T47D (cell line): ENCODE results near the gene ISM1.

Experiments used
- DNase-seq, 2 experiments: peaks; one replicate each; pipeline versions ENCODE4 v3.0.0 to v3.0.0-alpha.2; 2011 to 2012; ENCODE audit warnings: low read depth in 1 of 2, low spot score in 1 of 2
- JUND ChIP-seq: IDR thresholded peaks from 2 replicates; pipeline ENCODE4 v1.6.1; 2012; ENCODE audit warnings: low read depth
- in situ Hi-C: cut with HindIII; loops from 2 replicates; pipeline ENCODE4 v1.10.0; 2016; ENCODE audit warnings: low sequenced_read_pairs, low pct_unique_long_range_greater_than_20kb

Gene ISM1

GRCh38 chr20:13283869-13284829, 63.1 kb downstream of the ISM1 start:
- in situ Hi-C loops, result no loop called here

GRCh38 chr20:13284830-13285229, 63.8 kb downstream of the ISM1 start:
- TF ChIP-seq JUND, result no peak
- peak in 1 of 2 experiments; percentile 51 for DNase-seq
- in situ Hi-C loops, result no loop called here

More at GRCh38 chr20:13283869-13284829, 63.1 kb downstream of the ISM1 start:
- TF ChIP-seq JUND, result no peak
- no peak for DNase-seq

GRCh38 chr20:13285408-13285807, 64.3 kb downstream of the ISM1 start:
- peak in 1 of 2 experiments; percentile 34 for DNase-seq
- no peak for TF ChIP-seq JUND
- in situ Hi-C loops, result no loop called here

- in situ Hi-C loops, result no loop called here
- no peak for TF ChIP-seq JUND
- DNase-seq, result no peak
Observed at GRCh38 chr20:13286052-13286451, 65.0 kb downstream of the ISM1 start.

- TF ChIP-seq JUND, result peak; percentile 53; the same call in 1 of the 2 replicates
- in situ Hi-C loops, result no loop called here
- peak; percentile 41 to 93 for DNase-seq
Observed at GRCh38 chr20:13286607-13287006, 65.5 kb downstream of the ISM1 start.

- no peak for DNase-seq
- in situ Hi-C loops, result no loop called here
- TF ChIP-seq JUND, result no peak
Observed at GRCh38 chr20:13288357-13288756, 67.3 kb downstream of the ISM1 start.

GRCh38 chr20:13289031-13289430, 68.0 kb downstream of the ISM1 start:
- no peak for DNase-seq
- TF ChIP-seq JUND, result no peak
- in situ Hi-C loops, result no loop called here

GRCh38 chr20:13290724-13291123, 69.7 kb downstream of the ISM1 start:
- no peak for TF ChIP-seq JUND
- no peak for DNase-seq
- in situ Hi-C loops, result no loop called here

GRCh38 chr20:13291157-13291556, 70.1 kb downstream of the ISM1 start:
- in situ Hi-C loops, result no loop called here
- TF ChIP-seq JUND, result no peak
- DNase-seq, result no peak

- in situ Hi-C loops, result no loop called here
- no peak for TF ChIP-seq JUND
- DNase-seq, result no peak
Observed at GRCh38 chr20:13292201-13292885, 71.3 kb downstream of the ISM1 start.

- no peak for DNase-seq
- no peak for TF ChIP-seq JUND
- in situ Hi-C loops, result no loop called here
Observed at GRCh38 chr20:13294522-13294921, 73.4 kb downstream of the ISM1 start.

GRCh38 chr20:13295637-13296036, 74.6 kb downstream of the ISM1 start:
- in situ Hi-C loops, result no loop called here
- no peak for TF ChIP-seq JUND
- no peak for DNase-seq

GRCh38 chr20:13296070-13296469, 75.0 kb downstream of the ISM1 start:
- in situ Hi-C loops, result no loop called here
- no peak for TF ChIP-seq JUND

More at GRCh38 chr20:13296070-13296469, 75.0 kb downstream of the ISM1 start:
- DNase-seq, result no peak
